Heart left ventricle (tissue), 16 donors: ENCODE measurements around the gene LY6G5B. TPM values are rescaled to one million over a fixed set of nuclear protein-coding genes. Genes with fewer than 3 reads are reported as not detected.

Source experiments
- ATAC-seq, 4 donors: fragments of 200-7000 bp; cut with Tn5 transposase; one replicate each; pipeline ENCODE4 v1.9.1; 2020 to 2022; ENCODE audit warnings: moderate library complexity in 4 of 4, mild to moderate bottlenecking in 3 of 4, moderate number of reproducible peaks in 1 of 4
- DNase-seq, 5 donors: peaks; one replicate each; pipeline ENCODE4 v3.0.0-alpha.2; 2020
- H3K27ac ChIP-seq, 12 donors: fragments of 200-600 bp; sonication (generic) in 4 of 12; one replicate each; pipeline versions ENCODE4 v1.5.0 to v1.8.0; 2016 to 2022; ENCODE audit warnings: mild to moderate bottlenecking in 2 of 12
- H3K27me3 ChIP-seq, 9 donors: fragments of 200-600 bp; sonication (generic) in 2 of 9; one replicate each; pipeline versions ENCODE4 v1.5.1 to v1.8.0; 2016 to 2022; ENCODE audit warnings: mild to moderate bottlenecking in 3 of 9
- H3K36me3 ChIP-seq, 9 donors: fragments of 200-600 bp; sonication (generic) in 2 of 9; one replicate each; pipeline versions ENCODE4 v1.5.0 to v1.8.0; 2018 to 2022; ENCODE audit warnings: mild to moderate bottlenecking in 2 of 9
- H3K4me1 ChIP-seq, 12 donors: fragments of 200-600 bp; sonication (generic) in 4 of 12; one replicate each; pipeline versions ENCODE4 v1.5.0 to v1.8.0; 2016 to 2022; ENCODE audit warnings: mild to moderate bottlenecking in 3 of 12
- H3K4me3 ChIP-seq, 12 donors: fragments of 200-600 bp; sonication (generic) in 4 of 12; one replicate each; pipeline versions ENCODE4 v1.5.0 to v1.8.0; 2017 to 2022; ENCODE audit warnings: mild to moderate bottlenecking in 9 of 12, moderate library complexity in 4 of 12
- H3K9me3 ChIP-seq, 12 donors: fragments of 200-600 bp; sonication (generic) in 4 of 12; one replicate each; pipeline versions ENCODE4 v1.5.0 to v1.8.0; 2016 to 2022; ENCODE audit warnings: mild to moderate bottlenecking in 1 of 12
- POLR2A ChIP-seq, 2 donors: fragments of 450-650 bp; IDR thresholded peaks; one replicate each; pipeline ENCODE4 v1.6.1; 2017; ENCODE audit warnings: antibody characterized with exemption in 2 of 2, mild to moderate bottlenecking in 2 of 2, moderate library complexity in 2 of 2
- WGBS, 4 donors: extraction: QIAGEN DNeasy Blood & Tissue Kit in 2 of 4; methylation state at CpG; one replicate each; pipeline versions ENCODE4 v1.1.5 to v1.1.7; 2013 to 2018; 5-methylcytosine and 5-hydroxymethylcytosine counted together
- intact Hi-C, 10 donors: fragments of 100-400 bp; cut with DNase I; formaldehyde crosslinking; loops; one replicate each; pipeline versions ENCODE4 v1.11.1 to v1.14.2; 2022
- polyA plus RNA-seq, 2 donors: library from polyadenylated mRNA; stranded (reverse); fragments of 200-250 nt; gene quantifications; one replicate each; pipeline ENCODE4 v1.2.3, GENCODE V29; 2013
- total RNA-seq, 9 donors: library from RNA; depleted of rRNA in 2 of 9; stranded (reverse); fragments of >200 nt in 2 of 9; fragmentation: NEBNext Ultra II Directional in 3 of 9; extraction: Animal tissue kit (Norgen Biotek cat#: 25700) in 3 of 9; gene quantifications; one replicate each; pipeline versions ENCODE4 v1.1.0 to v1.2.4, GENCODE V29; 2016 to 2023
- TF ChIP-seq, protein P1 (sequence below), 12 donors: fragments of 200-600 bp; sonication (generic) in 4 of 12; IDR thresholded peaks; one replicate each; pipeline versions ENCODE4 v1.5.0 to v1.8.0; 2018 to 2022; ENCODE audit warnings: antibody characterized with exemption in 12 of 12, mild to moderate bottlenecking in 5 of 12
- donor health status: ischemic (EF 13 %, LVEDD 7.1; RV severe dilation, severe dysfunction).
- donor health status: healthy with polysubstance abuse.
- donor health status: DM: no; HTN: yes; CAD: no.
- donor health status: DM: no; HTN: no; CAD: no.
- donor health status: ischemic (EF 25% LVEDD 6.9; RV normal size, moderate dysfunction).
- donor health status: ischemic (EF 25% LVEDD 5.7; RV mildly dilated, moderate dysfunction).
- donor health status: healthy.
- donor health status: DM: yes; HTN: yes; CAD: no.
- donor health status: ischemic (EF 35%, LVEDD 5.7; RV mildly dilated, moderate dysfunction).
- donor health status: nonischemic (EF 11% LVEDD 7.7; RV severe dilation, severe dysfunction).
- donor health status: DM: yes; HTN: yes; CAD: no.
- donor health status: PGD.
- donor health status: ischemic (EF 29% LVEDD 5.4; RV normal size, mild dysfunction).
- donor health status: nonischemic (EF 23%, LVEDD 6.1; RV moderate dilation, normal function).

LY6G5B gene
- total and polyA plus RNA-seq, 11 donors: 1.4 to 12.0 (median 4.6) TPM

DNA sequence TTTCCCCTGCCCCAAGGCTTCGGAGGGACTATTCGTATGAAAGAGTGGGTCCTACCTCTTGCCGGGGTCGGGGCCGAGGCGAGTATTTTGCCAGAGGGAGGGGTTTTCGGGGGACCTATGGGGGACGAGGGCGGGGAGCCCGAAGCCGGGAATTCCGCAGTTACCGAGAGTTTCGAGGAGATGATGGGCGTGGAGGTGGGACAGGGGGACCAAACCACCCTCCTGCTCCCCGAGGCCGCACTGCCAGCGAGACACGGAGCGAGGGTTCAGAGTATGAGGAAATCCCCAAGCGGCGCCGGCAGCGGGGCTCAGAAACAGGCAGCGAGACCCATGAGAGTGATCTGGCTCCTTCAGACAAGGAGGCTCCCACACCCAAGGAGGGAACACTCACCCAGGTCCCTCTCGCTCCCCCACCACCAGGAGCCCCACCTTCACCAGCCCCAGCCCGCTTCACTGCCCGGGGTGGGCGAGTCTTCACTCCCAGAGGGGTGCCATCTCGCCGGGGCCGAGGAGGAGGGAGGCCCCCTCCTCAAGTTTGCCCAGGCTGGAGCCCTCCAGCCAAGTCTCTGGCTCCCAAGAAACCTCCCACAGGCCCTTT lies 38.0 kb upstream of the LY6G5B start:
- ATAC-seq (peak in 3 of 4 donors; percentile 10 to 20 (median 18)), DNase-seq (no peak)
- intact Hi-C loops: no loop called here
- H3K4me1 ChIP-seq: peaks cover 0 to 4% (median 0%) of the 10 kb centered on the region in 12 donors
- 88 to 91% (median 90%) methylated on average over 27 to 32 of the region's 32 CpGs for WGBS, 4 donors
- no peak overlapping the region for H3K4me3 ChIP-seq
- H3K27ac ChIP-seq: no peak overlapping the region
- no peaks in the 10 kb centered on the region for H3K27me3 ChIP-seq
- TF ChIP-seq, protein P1, sequence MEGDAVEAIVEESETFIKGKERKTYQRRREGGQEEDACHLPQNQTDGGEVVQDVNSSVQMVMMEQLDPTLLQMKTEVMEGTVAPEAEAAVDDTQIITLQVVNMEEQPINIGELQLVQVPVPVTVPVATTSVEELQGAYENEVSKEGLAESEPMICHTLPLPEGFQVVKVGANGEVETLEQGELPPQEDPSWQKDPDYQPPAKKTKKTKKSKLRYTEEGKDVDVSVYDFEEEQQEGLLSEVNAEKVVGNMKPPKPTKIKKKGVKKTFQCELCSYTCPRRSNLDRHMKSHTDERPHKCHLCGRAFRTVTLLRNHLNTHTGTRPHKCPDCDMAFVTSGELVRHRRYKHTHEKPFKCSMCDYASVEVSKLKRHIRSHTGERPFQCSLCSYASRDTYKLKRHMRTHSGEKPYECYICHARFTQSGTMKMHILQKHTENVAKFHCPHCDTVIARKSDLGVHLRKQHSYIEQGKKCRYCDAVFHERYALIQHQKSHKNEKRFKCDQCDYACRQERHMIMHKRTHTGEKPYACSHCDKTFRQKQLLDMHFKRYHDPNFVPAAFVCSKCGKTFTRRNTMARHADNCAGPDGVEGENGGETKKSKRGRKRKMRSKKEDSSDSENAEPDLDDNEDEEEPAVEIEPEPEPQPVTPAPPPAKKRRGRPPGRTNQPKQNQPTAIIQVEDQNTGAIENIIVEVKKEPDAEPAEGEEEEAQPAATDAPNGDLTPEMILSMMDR (IDR thresholded peaks at IDR 0.05): no peak
- TF ChIP-seq POLR2A (IDR thresholded peaks at IDR 0.05): no peak
- H3K36me3 ChIP-seq: peaks cover 5 to 100% (median 100%) of the 10 kb centered on the region in 9 donors
- no peaks in the 10 kb centered on the region for H3K9me3 ChIP-seq

DNA sequence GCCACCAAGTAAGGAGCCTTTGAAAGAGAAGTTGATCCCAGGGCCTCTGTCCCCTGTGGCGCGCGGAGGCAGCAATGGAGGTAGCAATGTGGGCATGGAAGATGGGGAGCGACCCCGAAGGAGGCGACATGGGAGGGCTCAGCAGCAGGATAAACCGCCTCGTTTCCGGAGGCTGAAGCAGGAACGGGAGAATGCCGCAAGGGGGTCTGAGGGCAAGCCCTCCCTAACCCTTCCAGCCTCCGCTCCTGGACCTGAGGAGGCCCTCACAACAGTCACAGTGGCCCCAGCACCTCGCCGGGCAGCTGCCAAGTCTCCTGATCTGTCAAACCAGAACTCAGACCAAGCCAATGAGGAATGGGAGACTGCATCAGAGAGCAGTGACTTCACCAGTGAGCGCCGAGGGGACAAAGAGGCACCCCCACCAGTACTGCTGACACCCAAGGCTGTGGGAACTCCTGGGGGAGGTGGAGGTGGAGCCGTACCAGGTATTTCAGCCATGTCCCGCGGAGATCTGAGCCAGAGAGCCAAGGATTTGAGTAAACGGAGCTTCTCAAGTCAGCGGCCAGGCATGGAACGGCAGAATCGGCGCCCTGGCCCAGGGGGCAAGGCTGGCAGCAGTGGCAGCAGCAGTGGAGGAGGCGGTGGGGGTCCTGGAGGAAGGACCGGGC lies 37.4 kb upstream of the LY6G5B start:
- Histone ChIP-seq H3K4me1 (peaks cover 0 to 4% (median 0%) of the 10 kb centered on the region in 12 donors), H3K36me3 (peaks cover 2 to 100% (median 100%) of the 10 kb centered on the region in 9 donors), H3K27ac (peak overlapping the region in 1 of 12 donors; percentile 11), H3K4me3 (no peak overlapping the region), H3K27me3 (no peaks in the 10 kb centered on the region), H3K9me3 (no peaks in the 10 kb centered on the region)
- intact Hi-C loops: no loop called here
- WGBS, 4 donors: 91 to 92% (median 91%) methylated on average over 26 of the region's 26 CpGs
- no peak for DNase-seq
- TF ChIP-seq, protein P1 (IDR thresholded peaks at IDR 0.05): no peak
- TF ChIP-seq POLR2A (IDR thresholded peaks at IDR 0.05): no peak
- ATAC-seq: peak in 3 of 4 donors; percentile 2 to 3 (median 3)

DNA sequence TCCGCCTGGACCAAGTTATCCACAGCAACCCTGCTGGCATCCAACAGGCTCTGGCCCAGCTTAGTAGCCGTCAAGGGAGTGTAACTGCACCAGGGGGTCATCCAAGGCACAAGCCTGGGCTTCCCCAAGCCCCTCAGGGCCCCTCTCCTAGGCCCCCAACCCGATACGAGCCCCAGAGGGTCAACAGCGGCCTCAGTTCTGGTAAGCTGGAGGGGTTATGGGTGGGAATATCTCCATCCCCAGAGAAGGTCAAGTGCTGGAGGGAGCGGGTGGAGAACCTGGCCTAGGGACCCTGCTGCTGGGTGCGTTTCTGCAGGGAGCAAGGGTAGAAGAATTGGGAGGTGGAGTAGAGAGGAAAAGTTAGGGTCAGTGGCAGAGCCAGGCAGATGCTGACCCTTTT lies 36.3 kb upstream of the LY6G5B start:
- ATAC-seq: no peak
- intact Hi-C loops: no loop called here
- H3K4me3 ChIP-seq: no peak overlapping the region
- peak overlapping the region in 1 of 12 donors; percentile 17 for H3K27ac ChIP-seq
- WGBS, 4 donors: 80 to 88% (median 84%) methylated on average over 7 of the region's 7 CpGs
- H3K9me3 ChIP-seq: no peaks in the 10 kb centered on the region
- peaks cover 0 to 4% (median 0%) of the 10 kb centered on the region in 12 donors for H3K4me1 ChIP-seq
- no peaks in the 10 kb centered on the region for H3K27me3 ChIP-seq
- TF ChIP-seq POLR2A (IDR thresholded peaks at IDR 0.05): no peak
- TF ChIP-seq, protein P1 (IDR thresholded peaks at IDR 0.05): no peak
- no peak for DNase-seq
- H3K36me3 ChIP-seq: peaks cover 2 to 100% (median 100%) of the 10 kb centered on the region in 9 donors

DNA sequence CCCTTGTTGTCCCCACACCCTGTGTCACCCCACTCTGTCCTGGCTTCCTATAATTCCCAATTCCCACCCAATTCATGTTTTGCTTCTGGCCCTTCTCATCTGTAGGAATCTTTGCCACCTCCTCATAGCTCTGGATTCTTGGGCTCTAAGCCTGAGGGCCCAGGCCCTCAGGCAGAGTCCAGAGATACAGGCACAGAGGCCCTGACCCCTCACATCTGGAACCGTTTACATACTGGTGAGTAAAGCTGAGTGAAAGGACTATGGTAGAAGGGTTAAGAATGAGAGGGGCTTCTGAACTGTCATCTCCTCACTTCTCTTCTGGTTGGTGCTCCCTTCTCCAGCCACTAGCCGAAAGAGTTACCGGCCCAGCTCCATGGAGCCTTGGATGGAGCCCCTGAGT lies 35.6 kb upstream of the LY6G5B start:
- Histone ChIP-seq H3K27me3 (no peaks in the 10 kb centered on the region), H3K9me3 (no peaks in the 10 kb centered on the region), H3K4me3 (no peak overlapping the region), H3K27ac (no peak overlapping the region), H3K4me1 (peaks cover 0 to 4% (median 0%) of the 10 kb centered on the region in 12 donors), H3K36me3 (peaks cover 2 to 100% (median 100%) of the 10 kb centered on the region in 9 donors)
- intact Hi-C loops: no loop called here
- no peak for DNase-seq
- TF ChIP-seq, protein P1 (IDR thresholded peaks at IDR 0.05): no peak
- no peak for TF ChIP-seq POLR2A (IDR thresholded peaks at IDR 0.05)
- 86 to 93% (median 89%) methylated on average over 3 of the region's 3 CpGs for WGBS, 4 donors
- ATAC-seq: no peak
